ENCODE measurements around the gene PGAP6. TPM values are rescaled to one million over a fixed set of nuclear protein-coding genes. Genes with fewer than 3 reads are reported as not detected.
"Not testable (repeated sequence)": the region's sequence is repeated elsewhere in the genome, so short reads cannot be mapped to it uniquely, and the experiment has no call there.

Gene PGAP6
- total RNA-seq, 1 donor from 2014 or later, result 92.8 TPM

DNA sequence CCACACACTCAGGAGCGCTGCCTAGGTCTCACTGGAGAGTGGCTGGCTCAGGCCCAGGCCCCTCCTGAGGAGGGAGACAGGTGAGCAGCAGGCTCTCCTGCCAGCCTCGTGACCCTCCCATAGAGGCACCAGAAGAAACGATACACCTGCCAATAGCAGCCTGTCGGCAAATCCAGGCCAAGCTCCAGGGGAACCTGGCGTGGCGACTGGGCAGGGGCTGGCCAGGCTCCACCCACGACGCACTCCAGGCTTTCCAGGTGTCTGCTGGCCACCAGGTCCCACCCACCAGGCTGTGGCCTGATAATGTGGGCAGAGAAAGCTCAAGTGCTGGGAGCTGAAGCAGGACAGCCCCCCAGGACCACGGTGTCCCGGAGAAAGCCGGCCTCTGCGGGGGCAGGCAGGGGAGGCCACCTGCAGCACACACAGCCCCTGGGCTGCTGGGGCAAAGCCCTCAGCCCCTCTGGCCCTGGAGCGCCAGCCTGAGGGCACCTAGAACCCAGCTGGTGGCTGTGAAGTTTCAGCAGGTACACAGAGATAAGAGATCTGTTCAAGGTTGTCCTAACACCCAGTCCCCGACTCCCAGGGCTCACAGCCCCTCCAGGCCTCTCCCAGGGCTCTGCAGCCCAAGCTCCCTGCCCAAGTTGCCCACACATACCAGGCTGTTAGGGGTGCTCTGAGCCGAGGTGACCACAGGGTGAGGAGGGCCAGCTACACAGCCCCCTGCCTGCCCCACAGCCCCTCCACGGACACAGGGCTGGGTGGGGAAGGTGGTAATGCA lies 2.4 kb downstream of the PGAP6 start:
- DNase-seq (ENCODE audit: low read depth), result peak; percentile 22

- DNase-seq (ENCODE audit: low read depth), result no peak
These were observed 3.0 kb downstream of the PGAP6 start for GRCh38 chr16:378821-379182.

GRCh38 chr16:378113-378820 lies 3.5 kb downstream of the PGAP6 start:
- DNase-seq (ENCODE audit: low read depth), result not testable (repeated sequence)

- DNase-seq (ENCODE audit: low read depth), result no peak
These were observed 4.3 kb downstream of the PGAP6 start for GRCh38 chr16:377419-377951.

- DNase-seq (ENCODE audit: low read depth), result no peak
These were observed 4.9 kb downstream of the PGAP6 start for GRCh38 chr16:376817-377418.

DNA sequence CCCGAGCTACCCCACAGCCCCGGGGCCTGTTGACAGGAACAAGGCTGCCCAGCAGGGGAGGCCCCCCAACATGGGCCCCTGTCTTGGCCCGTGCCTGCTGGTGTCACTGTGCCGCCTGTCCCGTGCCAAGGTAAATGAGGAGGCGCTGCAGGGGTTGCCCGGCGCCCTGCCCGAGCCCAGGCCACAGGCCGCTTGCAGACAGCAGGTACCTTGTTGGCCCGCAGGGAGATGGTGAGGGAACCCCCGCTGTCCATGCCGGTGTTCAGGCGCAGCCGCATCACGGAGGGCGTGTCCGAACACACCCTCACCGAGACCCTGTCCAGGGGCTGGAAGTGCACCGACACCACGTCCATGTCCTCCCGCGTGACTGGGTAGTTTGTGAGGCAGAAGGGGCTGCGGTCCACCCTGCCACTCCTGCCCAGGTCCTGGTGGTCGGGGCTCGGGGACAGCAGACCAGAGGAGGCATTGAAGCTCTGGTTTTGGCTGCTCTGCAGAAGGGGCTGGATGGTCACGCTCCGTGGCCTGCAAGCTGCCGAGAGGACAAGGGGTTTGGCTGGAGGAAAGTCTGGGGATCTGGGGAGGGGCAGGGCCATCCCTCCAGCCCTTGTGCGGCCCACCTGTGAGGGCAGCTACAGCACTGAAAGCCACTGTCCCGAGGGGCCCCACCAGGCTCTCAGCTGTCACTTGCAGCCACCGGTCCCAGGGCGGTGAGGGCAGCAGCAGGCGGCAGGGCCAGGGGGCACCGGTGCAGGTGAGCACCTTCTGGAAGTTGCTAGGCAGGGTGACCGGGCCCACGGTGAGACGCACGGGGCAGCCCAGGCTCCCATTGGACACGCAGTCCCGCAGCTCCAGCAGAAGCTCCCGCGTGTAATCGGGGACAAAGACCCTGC lies 5.6 kb downstream of the PGAP6 start:
- no peak for DNase-seq (ENCODE audit: low read depth)

DNA sequence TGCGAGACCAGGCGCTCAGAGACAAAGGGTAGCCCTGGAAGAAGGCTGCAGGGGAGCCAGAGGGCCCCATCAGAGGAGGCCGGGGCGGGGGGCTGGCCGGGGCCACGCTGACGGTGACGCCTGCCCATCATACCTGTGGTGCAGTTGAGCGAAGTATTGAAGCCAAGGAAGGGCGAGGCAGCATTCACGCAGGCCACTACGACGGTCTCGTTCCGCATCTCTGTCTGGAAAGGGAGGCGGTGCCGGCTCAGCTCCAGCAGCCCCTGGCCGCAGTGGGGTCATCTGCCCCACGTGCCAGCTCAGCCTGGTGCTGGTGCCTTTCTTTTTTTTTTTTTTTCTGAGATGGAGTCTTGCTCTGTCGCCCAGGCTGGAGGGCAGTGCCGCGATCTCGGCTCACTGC lies 6.6 kb downstream of the PGAP6 start:
- no peak for DNase-seq (ENCODE audit: low read depth)

GRCh38 chr16:374616-374926 lies 7.2 kb downstream of the PGAP6 start:
- DNase-seq (ENCODE audit: low read depth), result no peak

DNA sequence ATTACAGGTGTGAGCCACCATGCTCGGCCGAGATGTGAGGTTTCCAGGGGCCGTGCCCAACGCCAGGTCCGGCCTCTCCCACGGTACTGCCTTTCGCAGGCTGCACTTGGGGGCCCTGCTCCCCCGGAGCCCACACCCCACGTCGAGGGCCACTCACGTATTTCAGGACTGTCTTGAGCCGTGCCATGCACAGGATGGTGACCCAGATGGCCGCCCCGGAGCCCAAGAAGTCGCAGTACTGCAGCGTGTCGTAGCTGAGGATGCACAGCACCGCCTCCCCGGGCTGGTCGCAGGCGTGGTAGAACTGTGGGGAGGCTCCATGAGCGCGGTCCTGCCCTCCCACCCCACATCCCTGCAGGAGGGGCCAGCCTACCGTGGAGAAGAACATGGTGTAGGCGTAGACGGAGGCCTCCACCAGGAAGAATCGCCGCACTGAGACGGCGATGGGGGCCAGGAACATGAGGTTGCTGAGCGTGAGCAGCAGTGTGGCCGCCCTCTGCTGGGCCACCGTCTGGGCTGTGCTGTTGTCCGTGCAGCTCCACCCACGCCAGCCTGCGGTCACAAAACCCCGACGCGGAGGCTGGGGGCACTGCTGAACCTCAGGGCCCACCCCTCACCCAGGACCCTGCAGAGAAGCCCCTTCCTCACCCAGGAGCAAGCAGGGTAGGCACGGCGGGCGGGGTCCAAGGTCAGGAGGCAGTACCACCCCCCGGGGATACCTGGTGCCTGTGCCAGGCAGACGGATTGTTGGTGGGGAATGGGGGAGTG lies 7.7 kb downstream of the PGAP6 start:
- no peak for DNase-seq (ENCODE audit: low read depth)

- no peak for DNase-seq (ENCODE audit: low read depth)
These were observed 8.7 kb downstream of the PGAP6 start for GRCh38 chr16:373020-373598.

DNA sequence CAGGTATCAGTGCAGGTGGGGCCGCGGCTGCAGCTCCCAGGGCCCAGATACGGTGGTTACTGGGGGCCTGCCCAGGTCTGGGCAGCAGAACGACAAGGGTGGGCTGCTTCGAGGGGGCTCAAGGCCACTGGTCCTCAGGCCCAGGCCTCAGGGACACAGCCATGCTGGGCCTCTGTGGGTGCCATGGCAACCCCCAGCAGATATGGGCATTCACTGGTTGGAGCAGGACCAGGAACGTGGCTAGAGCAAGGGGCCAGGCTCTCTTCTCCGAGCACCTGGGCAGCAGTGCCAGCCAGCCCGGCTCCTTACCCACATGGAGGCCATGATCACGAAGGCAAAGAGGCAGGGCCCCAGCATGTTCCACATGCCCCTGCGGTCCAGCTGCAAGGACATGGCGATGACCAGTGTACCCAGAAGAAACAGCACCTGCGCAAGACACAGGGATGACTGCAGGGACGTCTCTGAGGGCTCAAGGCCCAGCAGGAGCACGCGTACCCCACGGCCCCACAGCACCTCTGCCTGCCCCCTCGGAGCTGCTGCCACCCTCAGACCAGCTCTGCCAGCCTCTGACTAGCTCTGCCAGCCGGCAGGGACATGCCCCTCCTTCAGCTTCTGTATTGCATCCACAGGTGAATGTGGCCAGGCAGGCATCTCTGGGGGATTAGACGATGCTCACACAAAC lies 9.3 kb downstream of the PGAP6 start:
- DNase-seq (ENCODE audit: low read depth), result no peak

GRCh38 chr16:371515-372301 lies 10.1 kb downstream of the PGAP6 start:
- no peak for DNase-seq (ENCODE audit: low read depth)

DNA sequence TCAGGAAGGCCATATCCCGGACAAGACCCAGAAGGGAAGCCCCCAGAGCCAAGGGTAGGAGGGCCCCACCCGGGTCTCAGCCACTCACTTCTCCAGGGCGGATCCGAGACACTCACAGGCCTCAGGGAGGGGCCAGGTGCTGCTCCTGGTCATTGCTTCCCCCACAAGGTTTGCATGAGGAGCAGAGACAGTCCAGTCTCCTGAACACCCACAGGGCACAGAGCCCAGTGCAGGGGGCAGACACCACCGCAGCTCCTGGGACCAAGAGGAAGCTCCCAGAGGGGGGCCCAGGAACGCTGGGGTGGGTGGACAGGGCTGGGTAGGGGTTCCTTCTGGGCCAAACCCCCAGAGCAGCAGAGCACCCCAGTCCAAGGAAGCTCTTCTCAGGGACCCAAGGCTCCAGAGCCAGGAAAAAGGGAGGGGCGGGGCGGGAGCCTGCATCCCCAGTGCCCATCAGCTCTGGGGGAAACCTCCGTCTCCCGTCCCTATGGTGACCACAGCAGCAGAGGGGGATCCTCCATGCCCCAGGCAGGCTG lies 10.7 kb downstream of the PGAP6 start:
- no peak for DNase-seq (ENCODE audit: low read depth)

DNA sequence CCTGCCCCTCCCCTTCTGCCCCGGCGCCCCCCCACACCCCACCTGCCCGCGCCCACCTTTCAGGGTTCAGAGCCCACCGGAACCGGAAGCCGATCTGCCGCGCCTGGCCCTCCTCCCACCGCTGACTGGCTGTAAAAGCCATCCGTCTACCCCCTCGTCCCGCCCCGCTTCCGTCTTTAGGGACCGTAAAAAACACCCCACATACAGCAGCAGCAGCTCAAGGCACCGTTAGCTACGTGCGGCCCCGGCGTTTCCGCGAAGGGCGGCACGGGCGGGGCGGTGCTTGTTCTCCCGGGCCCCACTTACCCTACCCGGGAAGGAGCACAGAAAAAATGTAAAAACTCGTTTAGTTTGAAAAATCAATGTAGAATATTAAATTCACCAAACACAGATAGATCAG lies 11.3 kb downstream of the PGAP6 start, which contains the start of gene MRPL28:
TSS of gene MRPL28 (minus strand) at position 96 of the 400 bp plus-strand sequence. CDS start 320 bp downstream, outside the sequence.
- peak; percentile 85 for DNase-seq (ENCODE audit: low read depth)

DNA sequence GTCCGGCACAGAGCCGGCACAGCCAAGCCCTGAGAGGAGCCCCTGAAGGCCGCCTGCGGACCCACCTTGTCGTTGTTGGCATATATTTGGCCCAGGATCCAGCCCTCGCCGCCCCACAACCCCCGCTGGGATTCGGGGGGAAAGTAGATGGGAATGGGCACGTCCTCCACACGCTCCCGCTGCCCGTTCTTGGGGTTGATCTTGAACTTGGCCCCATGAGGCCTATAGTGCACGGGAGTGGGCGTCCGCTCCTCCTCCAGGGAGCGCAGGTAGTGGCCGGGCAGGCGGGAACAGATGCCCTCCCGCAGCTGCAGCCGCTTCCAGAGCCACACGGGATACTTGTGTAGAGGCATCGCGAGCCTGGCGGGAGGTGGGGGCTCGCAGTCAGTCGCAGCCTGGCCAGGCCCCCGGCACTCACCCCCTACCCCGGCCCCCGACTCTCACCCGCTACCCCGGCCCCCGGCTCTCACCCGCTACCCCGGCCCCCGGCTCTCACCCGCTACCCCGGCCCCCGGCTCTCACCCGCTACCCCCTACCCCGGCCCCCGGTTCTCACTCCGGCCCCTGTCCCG lies 11.8 kb downstream of the PGAP6 start:
- DNase-seq (ENCODE audit: low read depth), result no peak

DNA sequence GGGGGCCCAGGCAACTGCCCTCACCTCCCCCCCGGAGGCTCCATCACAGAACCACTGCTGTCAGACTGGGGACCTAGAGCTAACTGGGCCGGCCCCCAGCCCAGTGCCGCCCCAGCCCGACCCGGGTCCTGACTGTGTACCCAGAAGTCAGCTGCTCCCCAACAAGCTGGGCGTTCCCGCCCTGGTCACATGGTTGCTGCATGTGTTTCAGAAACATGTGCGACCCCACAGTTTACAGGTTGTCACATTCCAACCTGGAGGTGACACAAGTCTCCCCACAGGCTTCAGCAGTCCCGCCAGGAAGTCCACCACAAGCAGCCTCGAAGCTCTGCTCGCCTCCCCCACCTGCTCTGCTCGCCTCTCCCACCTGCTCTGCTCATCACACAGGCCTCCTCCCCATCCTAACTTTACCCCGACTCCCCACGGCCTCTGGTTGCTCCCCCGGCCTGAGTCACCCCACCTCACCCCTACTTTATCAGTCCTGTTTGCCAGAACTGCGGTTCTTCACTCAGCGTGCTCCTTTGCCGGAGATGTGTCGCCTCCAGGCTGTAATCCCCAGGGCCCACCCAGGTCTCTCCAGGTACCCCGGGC lies 12.4 kb downstream of the PGAP6 start:
- DNase-seq (ENCODE audit: low read depth), result no peak

- no peak for DNase-seq (ENCODE audit: low read depth)
These were observed 13.2 kb downstream of the PGAP6 start for GRCh38 chr16:368388-369158.
